Measurements from ENCODE around the gene RAB24.

DNA sequence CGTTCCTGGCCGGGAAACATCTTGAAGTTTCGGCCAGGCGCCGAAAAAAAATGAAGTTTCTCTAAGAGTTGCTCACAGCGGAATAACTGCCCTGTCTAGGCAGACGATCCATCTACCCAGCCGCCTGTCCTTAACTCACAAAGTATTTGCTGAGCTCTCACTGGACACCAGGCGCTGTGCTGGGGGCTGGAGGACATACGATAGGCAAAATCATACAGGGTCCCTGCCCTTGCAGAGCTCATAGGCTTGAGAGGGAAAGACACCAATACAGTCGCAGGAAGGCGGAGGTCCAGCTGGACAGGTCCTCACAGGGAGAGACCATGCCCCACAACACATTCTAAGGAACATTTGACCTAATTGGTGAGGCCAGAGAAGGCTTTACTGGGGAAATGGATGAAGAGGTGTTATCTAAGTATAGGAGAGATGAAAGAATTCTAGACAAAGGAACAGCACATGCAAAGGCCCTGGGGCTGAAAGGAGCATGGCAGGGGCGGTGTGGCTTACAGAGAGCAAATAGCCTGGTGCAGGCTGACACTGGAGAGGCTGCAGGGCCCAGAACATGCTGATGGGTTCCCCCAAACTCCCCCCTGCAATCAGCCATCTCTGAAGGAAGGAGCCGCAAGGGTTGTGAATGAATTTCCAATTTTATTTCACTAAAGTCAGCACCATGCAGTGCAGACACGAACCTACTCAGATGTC is 10.2 kb upstream of the RAB24 start:
- TF ChIP-seq, protein P1, sequence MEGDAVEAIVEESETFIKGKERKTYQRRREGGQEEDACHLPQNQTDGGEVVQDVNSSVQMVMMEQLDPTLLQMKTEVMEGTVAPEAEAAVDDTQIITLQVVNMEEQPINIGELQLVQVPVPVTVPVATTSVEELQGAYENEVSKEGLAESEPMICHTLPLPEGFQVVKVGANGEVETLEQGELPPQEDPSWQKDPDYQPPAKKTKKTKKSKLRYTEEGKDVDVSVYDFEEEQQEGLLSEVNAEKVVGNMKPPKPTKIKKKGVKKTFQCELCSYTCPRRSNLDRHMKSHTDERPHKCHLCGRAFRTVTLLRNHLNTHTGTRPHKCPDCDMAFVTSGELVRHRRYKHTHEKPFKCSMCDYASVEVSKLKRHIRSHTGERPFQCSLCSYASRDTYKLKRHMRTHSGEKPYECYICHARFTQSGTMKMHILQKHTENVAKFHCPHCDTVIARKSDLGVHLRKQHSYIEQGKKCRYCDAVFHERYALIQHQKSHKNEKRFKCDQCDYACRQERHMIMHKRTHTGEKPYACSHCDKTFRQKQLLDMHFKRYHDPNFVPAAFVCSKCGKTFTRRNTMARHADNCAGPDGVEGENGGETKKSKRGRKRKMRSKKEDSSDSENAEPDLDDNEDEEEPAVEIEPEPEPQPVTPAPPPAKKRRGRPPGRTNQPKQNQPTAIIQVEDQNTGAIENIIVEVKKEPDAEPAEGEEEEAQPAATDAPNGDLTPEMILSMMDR (IDR thresholded peaks at IDR 0.05) = no peak
- TF ChIP-seq POLR2A (IDR thresholded peaks at IDR 0.05) = no peak

Measured in thyroid gland (tissue), 4 donors.